T-cell (primary cell): ENCODE data around the gene BHMT. TPM values are rescaled to one million over a fixed set of nuclear protein-coding genes. Genes with fewer than 3 reads are reported as not detected.

Experiments used
- ATAC-seq, 4 experiments: fragments of 200-7000 bp in 3 of 4; fragments of 150-1000 bp in 1 of 4; cut with Tn5 transposase; replicated peaks in 1 of 4; 1 replicate in 3 of 4; 2 replicates in 1 of 4; pipeline ENCODE4 v1.10.0; 2021; ENCODE audit warnings: moderate library complexity in 3 of 4, mild to moderate bottlenecking in 2 of 4, moderate number of reproducible peaks in 1 of 4
- CTCF ChIA-PET, 2 donors: fragments of 300-600 bp; sonication (Branson Sonifier 250); formaldehyde crosslinking; loops; one replicate each; lab custom pipeline; 2022; ENCODE audit warnings: antibody characterized with exemption in 2 of 2; lab: Charles Lee
- POLR2A ChIA-PET, 2 donors: fragments of 300-600 bp; sonication (Branson Sonifier 250); formaldehyde crosslinking; loops; one replicate each; lab custom pipeline; 2022; ENCODE audit warnings: antibody characterized with exemption in 2 of 2; lab: Charles Lee
- DNase-seq, 35 experiments: peaks; one replicate each; pipeline versions ENCODE4 v3.0.0 to v3.0.0-alpha.2; 2013 to 2023
- H3K27ac ChIP-seq: one replicate; pipeline ENCODE4 v1.5.1; 2013; ENCODE audit warnings: low read length
- H3K27me3 ChIP-seq, 2 experiments: replicated peaks in 1 of 2; 1 replicate in 1 of 2; 2 replicates in 1 of 2; pipeline versions ENCODE4 v1.6.1 to v1.7.0; 2013; ENCODE audit warnings: low read length in 1 of 2, mixed read lengths in 1 of 2; ENCODE audit not compliant: control insufficient read depth in 2 of 2, insufficient read depth in 2 of 2; ENCODE audit errors: extremely low read depth in 1 of 2
- H3K36me3 ChIP-seq, 2 donors: 1 replicate in 1 of 2; 2 replicates in 1 of 2; pipeline versions ENCODE4 v1.6.1 to v1.7.0; 2013; ENCODE audit warnings: low read length in 1 of 2; ENCODE audit not compliant: control insufficient read depth in 2 of 2, insufficient read depth in 1 of 2; ENCODE audit errors: extremely low read depth in 1 of 2
- H3K4me1 ChIP-seq, 2 experiments: 1 replicate in 1 of 2; 2 replicates in 1 of 2; pipeline versions ENCODE4 v1.6.1 to v1.7.0; 2013; ENCODE audit warnings: low read length in 2 of 2, mixed read lengths in 1 of 2; ENCODE audit not compliant: insufficient read depth in 2 of 2, control insufficient read depth in 1 of 2; ENCODE audit errors: extremely low read depth in 1 of 2
- H3K4me3 ChIP-seq, 2 donors: 1 replicate in 1 of 2; 2 replicates in 1 of 2; pipeline versions ENCODE4 v1.5.1 to v1.7.0; 2013; ENCODE audit warnings: mild to moderate bottlenecking in 2 of 2, low read length in 1 of 2, moderate library complexity in 1 of 2; ENCODE audit not compliant: control insufficient read depth in 1 of 2; ENCODE audit errors: extremely low read depth in 1 of 2
- H3K9me3 ChIP-seq: 2 replicates; pipeline ENCODE4 v1.7.0; 2013
- H3K27ac Mint-ChIP-seq, 2 donors: one replicate each; pipeline ENCODE4 v1.8.0; 2020 to 2021; ENCODE audit warnings: mild to moderate bottlenecking in 2 of 2, mixed read lengths in 2 of 2
- H3K27me3 Mint-ChIP-seq, 2 donors: one replicate each; pipeline ENCODE4 v1.8.0; 2021 to 2022; ENCODE audit warnings: mixed read lengths in 2 of 2
- H3K36me3 Mint-ChIP-seq: one replicate; pipeline ENCODE4 v1.8.0; 2021; ENCODE audit warnings: mixed read lengths
- H3K4me1 Mint-ChIP-seq, 3 donors: one replicate each; pipeline ENCODE4 v1.8.0; 2020 to 2022; ENCODE audit warnings: mixed read lengths in 3 of 3, mild to moderate bottlenecking in 1 of 3
- H3K4me3 Mint-ChIP-seq, 3 donors: one replicate each; pipeline ENCODE4 v1.8.0; 2020 to 2022; ENCODE audit warnings: mild to moderate bottlenecking in 3 of 3, mixed read lengths in 3 of 3, moderate library complexity in 3 of 3
- H3K9me3 Mint-ChIP-seq, 3 donors: one replicate each; pipeline ENCODE4 v1.8.0; 2020 to 2022; ENCODE audit warnings: mixed read lengths in 3 of 3
- WGBS: methylation state at CpG from one replicate; pipeline ENCODE4 v1.1.5; 2013; ENCODE audit warnings: missing lambda C conversion rate; ENCODE audit not compliant: insufficient coverage; 5-methylcytosine and 5-hydroxymethylcytosine counted together
- total RNA-seq, 35 experiments: library from RNA in 6 of 35; stranded (reverse) in 6 of 35; fragments of 120-200 nt in 1 of 35; gene quantifications; one replicate each; pipeline versions ENCODE4 v1.2.1 to v1.2.4 and lab custom pipeline; 2013 to 2026

Gene BHMT
- total RNA-seq, 5 donors from 2014 or later (not counting 1 experiment from before 2014, with no cell fraction given) = 0.38 to 1.6 (median 0.76) TPM; not detected in 2

DNA sequence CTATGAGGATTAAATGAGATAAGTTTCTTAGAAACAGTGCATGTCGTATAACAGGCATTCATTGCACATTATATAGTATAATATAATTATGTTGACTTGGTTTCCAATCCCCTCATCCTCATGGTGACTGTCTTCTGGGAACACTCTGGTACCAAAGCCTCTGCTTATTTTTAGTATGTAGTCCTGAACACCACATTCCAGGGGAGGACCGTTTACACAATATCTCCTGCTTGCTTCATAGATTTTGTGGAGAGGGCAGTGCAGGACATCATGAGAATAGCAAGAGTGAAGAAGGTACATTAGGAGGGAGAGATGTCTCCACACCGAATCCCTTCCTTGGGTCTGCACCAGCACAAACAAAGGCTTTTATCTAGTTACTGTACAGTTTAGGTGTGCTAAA, 20.5 kb upstream of the BHMT start:
- Mint-ChIP-seq H3K27me3 (peaks cover 0 to 4% of the 10 kb centered on the region in 2 donors), H3K27ac (no peak overlapping the region), H3K9me3 (peaks cover 0 to 3% (median 0%) of the 10 kb centered on the region in 3 donors), H3K4me1 (no peaks in the 10 kb centered on the region), H3K4me3 (no peak overlapping the region), H3K36me3 (no peaks in the 10 kb centered on the region)
- Histone ChIP-seq H3K36me3 (no peaks in the 10 kb centered on the region), H3K4me1 (no peaks in the 10 kb centered on the region), H3K27ac (no peak overlapping the region), H3K9me3 (no peaks in the 10 kb centered on the region), H3K4me3 (no peak overlapping the region), H3K27me3 (peaks cover 0 to 2% of the 10 kb centered on the region in 2 experiments)
- ChIA-PET CTCF (no interaction called here), POLR2A (interaction anchor here in 1 of 2 donors (0.6 kb wide), 1 partner anchor 1689 kb away, joined by 5 read pairs; no protein-coding TSS in a partner anchor)
- no CpG with 5 or more reads among the region's 3 CpGs for WGBS
- no peak for ATAC-seq
- no peak for DNase-seq

DNA sequence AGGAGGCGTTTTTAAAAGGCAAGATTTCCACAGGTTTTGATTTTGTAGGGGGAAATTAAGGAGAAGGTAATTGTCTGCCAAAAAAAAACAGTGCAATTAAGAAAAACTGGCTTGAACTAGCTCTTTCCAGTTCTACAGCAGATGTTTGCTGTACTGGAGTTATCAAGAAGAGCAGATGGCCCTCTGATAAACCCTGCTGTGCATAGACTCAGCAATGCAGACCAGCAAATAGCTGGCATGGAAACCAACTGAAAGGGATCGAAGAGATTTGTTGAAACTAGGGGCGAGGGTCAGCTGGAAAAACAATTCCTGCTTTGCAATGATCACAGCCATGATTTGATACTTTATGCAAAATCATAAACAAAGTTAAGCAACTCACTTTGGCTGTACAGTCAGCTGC, 17.8 kb upstream of the BHMT start:
- ATAC-seq = no peak
- no CpG with 5 or more reads among the region's 3 CpGs for WGBS
- Mint-ChIP-seq H3K36me3 (no peaks in the 10 kb centered on the region), H3K4me1 (no peaks in the 10 kb centered on the region), H3K27ac (no peak overlapping the region), H3K4me3 (no peak overlapping the region), H3K27me3 (peaks cover 0 to 4% of the 10 kb centered on the region in 2 donors), H3K9me3 (peaks cover 0 to 3% (median 0%) of the 10 kb centered on the region in 3 donors)
- H3K4me3 ChIP-seq = no peak overlapping the region
- POLR2A ChIA-PET = no interaction called here
- CTCF ChIA-PET = interaction anchor here in 1 of 2 donors (0.5 kb wide), 1 partner anchor 11 kb away, joined by 4 read pairs; no protein-coding TSS in a partner anchor
- no peaks in the 10 kb centered on the region for H3K9me3 ChIP-seq
- peaks cover 0 to 2% of the 10 kb centered on the region in 2 experiments for H3K27me3 ChIP-seq
- H3K4me1 ChIP-seq = no peaks in the 10 kb centered on the region
- H3K27ac ChIP-seq = no peak overlapping the region
- H3K36me3 ChIP-seq = no peaks in the 10 kb centered on the region
- DNase-seq = no peak

DNA sequence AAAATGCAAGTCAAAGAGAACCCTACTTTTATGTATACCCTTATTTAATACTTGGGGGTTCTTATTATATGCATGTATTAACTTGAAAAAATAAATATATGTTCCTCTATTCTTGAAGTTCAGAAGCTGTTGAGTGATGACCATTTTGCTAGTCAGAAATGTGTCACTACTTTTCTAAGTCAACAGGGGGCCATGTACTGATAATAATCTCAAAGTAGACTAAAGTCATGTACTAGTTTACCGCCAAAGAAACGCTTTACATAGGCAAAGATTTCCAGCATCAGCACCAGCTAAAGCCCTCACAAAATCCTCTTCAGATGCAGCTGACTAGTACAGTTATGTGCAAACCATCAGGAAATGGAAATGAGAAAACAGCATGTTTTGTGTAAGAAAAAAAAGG, 5.7 kb upstream of the BHMT start:
- no CpG with 5 or more reads among the region's 2 CpGs for WGBS
- no peak for ATAC-seq
- Histone ChIP-seq H3K9me3 (no peaks in the 10 kb centered on the region), H3K27ac (no peak overlapping the region), H3K27me3 (peaks cover 0 to 14% of the 10 kb centered on the region in 2 experiments), H3K4me3 (no peak overlapping the region), H3K36me3 (no peaks in the 10 kb centered on the region), H3K4me1 (no peaks in the 10 kb centered on the region)
- Mint-ChIP-seq H3K27ac (no peak overlapping the region), H3K4me3 (no peak overlapping the region), H3K36me3 (peaks cover 5% of the 10 kb centered on the region), H3K4me1 (peaks cover 0 to 3% (median 0%) of the 10 kb centered on the region in 3 donors), H3K27me3 (peaks cover 46 to 55% of the 10 kb centered on the region in 2 donors), H3K9me3 (peaks cover 0 to 4% (median 0%) of the 10 kb centered on the region in 3 donors)
- no peak for DNase-seq
- ChIA-PET POLR2A (interaction anchor here in 1 of 2 donors (0.6 kb wide), 1 partner anchor 552 kb away, joined by 3 read pairs; no protein-coding TSS in a partner anchor), CTCF (interaction anchor here (0.6 to 1.8 kb wide), 4 partner anchors 15 to 86 kb away, joined by 3 to 10 read pairs (median 7); no protein-coding TSS in a partner anchor)

DNA sequence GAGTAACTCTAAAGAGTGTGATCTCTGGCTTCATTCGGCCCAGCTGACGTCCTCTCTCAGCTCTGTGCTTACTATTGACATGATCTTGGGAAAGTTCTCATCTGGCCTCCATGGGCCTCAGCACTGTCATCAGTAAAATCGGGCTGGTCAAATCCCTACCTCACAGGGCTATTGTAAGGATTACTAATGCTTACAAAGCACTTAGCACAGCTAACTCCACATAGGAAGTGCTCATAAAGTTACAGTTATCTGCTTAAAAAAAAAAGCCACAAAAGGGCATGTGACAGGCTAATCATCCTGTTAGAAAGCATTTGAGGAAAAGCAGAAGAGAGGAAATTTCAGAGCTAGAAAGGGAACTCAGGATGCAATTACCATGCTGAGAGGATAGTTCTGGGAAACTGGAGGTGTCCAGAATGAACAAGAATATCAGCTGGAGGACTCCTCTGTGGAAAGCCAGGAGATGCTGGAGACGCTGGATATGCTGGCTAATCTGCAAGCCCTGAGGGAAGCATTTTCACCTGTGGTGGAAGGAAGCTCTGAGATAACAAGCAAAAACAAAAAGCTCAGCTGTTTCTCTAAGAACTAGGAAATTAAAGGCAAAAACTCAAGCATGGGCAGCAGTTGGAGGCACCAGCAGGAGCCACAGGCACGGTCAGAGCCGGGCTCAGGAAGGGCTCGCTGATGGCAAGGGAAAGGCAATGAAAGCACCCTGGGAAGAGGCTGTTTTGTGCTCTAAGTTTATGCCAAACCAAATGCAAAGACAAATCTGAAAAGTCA, 4.4 kb upstream of the BHMT start:
- POLR2A ChIA-PET = interaction anchor here (0.5 kb wide), 2 partner anchors 18 to 366 kb away, joined by 3 read pairs; no protein-coding TSS in a partner anchor
- H3K9me3 Mint-ChIP-seq = no peaks in the 10 kb centered on the region
- no peak overlapping the region for H3K4me3 ChIP-seq
- no peak for DNase-seq
- peaks cover 51 to 55% of the 10 kb centered on the region in 2 donors for H3K27me3 Mint-ChIP-seq
- no peaks in the 10 kb centered on the region for H3K36me3 Mint-ChIP-seq
- no peak overlapping the region for H3K4me3 Mint-ChIP-seq
- no peak overlapping the region for H3K27ac Mint-ChIP-seq
- H3K4me1 Mint-ChIP-seq = peaks cover 0 to 3% (median 0%) of the 10 kb centered on the region in 3 donors
- ATAC-seq = no peak
- no peaks in the 10 kb centered on the region for H3K36me3 ChIP-seq
- H3K27ac ChIP-seq = no peak overlapping the region
- H3K4me1 ChIP-seq = no peaks in the 10 kb centered on the region
- CTCF ChIA-PET = interaction anchor here (0.6 to 1.8 kb wide), 4 partner anchors 13 to 87 kb away, joined by 3 to 10 read pairs (median 7); no protein-coding TSS in a partner anchor
- no peaks in the 10 kb centered on the region for H3K9me3 ChIP-seq
- peaks cover 4 to 24% of the 10 kb centered on the region in 2 experiments for H3K27me3 ChIP-seq
- WGBS = 62% methylated on average over 6 of the region's 7 CpGs

DNA sequence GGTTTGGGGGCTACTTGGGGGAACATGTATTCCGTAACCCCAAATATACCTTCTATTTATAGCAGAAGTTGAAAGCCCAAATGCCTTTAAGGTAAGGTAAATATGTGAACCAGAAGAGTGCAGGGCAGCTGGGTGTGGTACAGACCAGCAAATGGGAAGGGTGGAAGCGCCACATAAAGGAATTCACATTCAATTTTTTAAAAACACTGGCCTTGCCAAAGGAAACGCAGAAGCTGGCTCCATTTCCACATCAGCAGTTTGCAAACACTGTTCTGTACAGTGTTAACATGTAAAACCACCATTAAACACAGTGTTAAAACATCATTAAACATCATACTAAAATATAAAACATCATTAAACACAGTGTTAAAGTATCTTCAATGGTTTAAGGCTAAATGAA, 3.5 kb upstream of the BHMT start:
- Mint-ChIP-seq H3K27me3 (peaks cover 52 to 58% of the 10 kb centered on the region in 2 donors), H3K4me3 (no peak overlapping the region), H3K9me3 (no peaks in the 10 kb centered on the region), H3K27ac (no peak overlapping the region), H3K4me1 (peaks cover 0 to 3% (median 0%) of the 10 kb centered on the region in 3 donors), H3K36me3 (no peaks in the 10 kb centered on the region)
- no peak overlapping the region for H3K27ac ChIP-seq
- ChIA-PET POLR2A (no interaction called here), CTCF (no interaction called here)
- WGBS = 83% methylated on average over 1 of the region's 3 CpGs
- no peaks in the 10 kb centered on the region for H3K9me3 ChIP-seq
- peaks cover 7 to 29% of the 10 kb centered on the region in 2 experiments for H3K27me3 ChIP-seq
- no peaks in the 10 kb centered on the region for H3K36me3 ChIP-seq
- ATAC-seq = no peak
- DNase-seq = no peak
- no peak overlapping the region for H3K4me3 ChIP-seq
- H3K4me1 ChIP-seq = no peaks in the 10 kb centered on the region

DNA sequence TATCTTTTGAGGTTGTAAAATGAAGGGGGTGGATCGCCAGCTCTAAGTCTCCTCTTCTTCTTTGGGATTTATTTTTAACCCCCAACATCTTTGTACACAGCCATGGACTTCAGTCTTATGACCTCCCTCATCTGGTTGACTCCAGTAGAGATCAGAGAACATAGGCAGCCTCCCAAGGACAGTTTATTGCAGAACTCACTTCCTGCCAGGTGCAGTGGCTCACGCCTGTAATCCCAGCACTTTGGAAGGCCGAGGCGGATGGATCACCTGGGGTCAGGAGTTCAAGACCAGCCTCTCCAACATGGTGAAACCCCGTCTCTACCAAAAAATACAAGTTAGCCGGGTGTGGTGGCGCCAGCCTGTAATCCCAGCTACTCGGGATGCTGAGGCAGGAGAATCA, 2.8 kb upstream of the BHMT start:
- no peak overlapping the region for H3K4me3 ChIP-seq
- ATAC-seq (no peak), DNase-seq (no peak)
- no peaks in the 10 kb centered on the region for H3K9me3 ChIP-seq
- H3K27me3 ChIP-seq = peaks cover 7 to 29% of the 10 kb centered on the region in 2 experiments
- H3K27me3 Mint-ChIP-seq = peaks cover 53 to 61% of the 10 kb centered on the region in 2 donors
- H3K4me1 Mint-ChIP-seq = peaks cover 0 to 3% (median 0%) of the 10 kb centered on the region in 3 donors
- no peak overlapping the region for H3K27ac Mint-ChIP-seq
- no peaks in the 10 kb centered on the region for H3K36me3 Mint-ChIP-seq
- no peaks in the 10 kb centered on the region for H3K4me1 ChIP-seq
- no peak overlapping the region for H3K27ac ChIP-seq
- H3K36me3 ChIP-seq = no peaks in the 10 kb centered on the region
- ChIA-PET POLR2A (no interaction called here), CTCF (no interaction called here)
- no peaks in the 10 kb centered on the region for H3K9me3 Mint-ChIP-seq
- no peak overlapping the region for H3K4me3 Mint-ChIP-seq
- 54% methylated on average over 3 of the region's 8 CpGs for WGBS
